Heart left ventricle (tissue), 13 donors: ENCODE results near the gene RNF5.

Source experiments
- POLR2A ChIP-seq, 2 donors: fragments of 450-650 bp; IDR thresholded peaks; one replicate each; pipeline ENCODE4 v1.6.1; 2017; ENCODE audit warnings: antibody characterized with exemption in 2 of 2, mild to moderate bottlenecking in 2 of 2, moderate library complexity in 2 of 2
- TF ChIP-seq, protein P1 (sequence below), 12 donors: fragments of 200-600 bp; sonication (generic) in 4 of 12; IDR thresholded peaks; one replicate each; pipeline versions ENCODE4 v1.5.0 to v1.8.0; 2018 to 2022; ENCODE audit warnings: antibody characterized with exemption in 12 of 12, mild to moderate bottlenecking in 5 of 12
- donor health status: ischemic (EF 13 %, LVEDD 7.1; RV severe dilation, severe dysfunction).
- donor health status: DM: no; HTN: yes; CAD: no.
- donor health status: DM: no; HTN: no; CAD: no.
- donor health status: ischemic (EF 25% LVEDD 6.9; RV normal size, moderate dysfunction).
- donor health status: ischemic (EF 25% LVEDD 5.7; RV mildly dilated, moderate dysfunction).
- donor health status: ischemic (EF 35%, LVEDD 5.7; RV mildly dilated, moderate dysfunction).
- donor health status: nonischemic (EF 11% LVEDD 7.7; RV severe dilation, severe dysfunction).
- donor health status: DM: yes; HTN: yes; CAD: no.
- donor health status: PGD.
- donor health status: ischemic (EF 29% LVEDD 5.4; RV normal size, mild dysfunction).
- donor health status: nonischemic (EF 23%, LVEDD 6.1; RV moderate dilation, normal function).

DNA sequence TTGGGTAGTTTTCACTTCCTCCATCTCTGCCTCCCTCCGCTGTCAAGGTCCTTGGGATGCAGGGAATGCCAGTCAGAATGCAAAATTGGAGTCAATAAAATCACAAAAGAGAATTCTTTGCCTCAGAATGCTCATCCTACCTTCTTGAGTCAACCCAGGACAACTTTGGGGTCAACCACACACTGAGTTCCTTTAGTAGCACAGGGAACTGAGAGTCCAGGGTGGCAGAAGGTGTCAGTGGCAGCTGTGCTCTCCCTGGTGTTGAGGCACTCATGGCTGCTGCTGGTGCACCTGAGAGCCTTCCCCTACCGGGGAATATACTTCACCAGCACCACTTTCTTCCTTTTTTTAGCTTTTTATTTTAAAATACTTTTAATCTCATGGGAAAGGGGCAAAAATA, 46.5 kb downstream of the RNF5 start:
- TF ChIP-seq, protein P1, sequence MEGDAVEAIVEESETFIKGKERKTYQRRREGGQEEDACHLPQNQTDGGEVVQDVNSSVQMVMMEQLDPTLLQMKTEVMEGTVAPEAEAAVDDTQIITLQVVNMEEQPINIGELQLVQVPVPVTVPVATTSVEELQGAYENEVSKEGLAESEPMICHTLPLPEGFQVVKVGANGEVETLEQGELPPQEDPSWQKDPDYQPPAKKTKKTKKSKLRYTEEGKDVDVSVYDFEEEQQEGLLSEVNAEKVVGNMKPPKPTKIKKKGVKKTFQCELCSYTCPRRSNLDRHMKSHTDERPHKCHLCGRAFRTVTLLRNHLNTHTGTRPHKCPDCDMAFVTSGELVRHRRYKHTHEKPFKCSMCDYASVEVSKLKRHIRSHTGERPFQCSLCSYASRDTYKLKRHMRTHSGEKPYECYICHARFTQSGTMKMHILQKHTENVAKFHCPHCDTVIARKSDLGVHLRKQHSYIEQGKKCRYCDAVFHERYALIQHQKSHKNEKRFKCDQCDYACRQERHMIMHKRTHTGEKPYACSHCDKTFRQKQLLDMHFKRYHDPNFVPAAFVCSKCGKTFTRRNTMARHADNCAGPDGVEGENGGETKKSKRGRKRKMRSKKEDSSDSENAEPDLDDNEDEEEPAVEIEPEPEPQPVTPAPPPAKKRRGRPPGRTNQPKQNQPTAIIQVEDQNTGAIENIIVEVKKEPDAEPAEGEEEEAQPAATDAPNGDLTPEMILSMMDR (IDR thresholded peaks at IDR 0.05), result no peak
- no peak for TF ChIP-seq POLR2A (IDR thresholded peaks at IDR 0.05)
